ENCODE measurements around the gene RANBP3.

GRCh38 chr19:5929625-5930024 lies 48.3 kb downstream of the RANBP3 start:
- TF ChIP-seq CTCF (conservative IDR thresholded peaks at IDR 0.05; ENCODE audit: low read length), result no peak
- no peak for TF ChIP-seq EZH2phosphoT487 (IDR thresholded peaks at IDR 0.05; ENCODE audit: borderline replicate concordance, low read depth, low read length)
